Adrenal gland (tissue), 5 donors: ENCODE data around the gene STX8.

Experiments
- POLR2A ChIP-seq, 2 donors: fragments of 450-650 bp; IDR thresholded peaks; one replicate each; pipeline ENCODE4 v1.6.1; 2017; ENCODE audit warnings: antibody characterized with exemption in 2 of 2, mild to moderate bottlenecking in 2 of 2, moderate library complexity in 1 of 2
- TF ChIP-seq, protein P1 (sequence below), 6 experiments: fragments of 450-650 bp in 4 of 6; fragments of 200-600 bp in 2 of 6; sonication (generic) in 1 of 6; IDR thresholded peaks; 1 replicate in 5 of 6; 2 replicates in 1 of 6; pipeline versions ENCODE4 v1.5.1 to v1.8.0; 2016 to 2021; ENCODE audit warnings: antibody characterized with exemption in 6 of 6, mild to moderate bottlenecking in 2 of 6, moderate library complexity in 1 of 6
- donor health status: DM: no; HTN: no; CAD: no.

- TF ChIP-seq, protein P1, sequence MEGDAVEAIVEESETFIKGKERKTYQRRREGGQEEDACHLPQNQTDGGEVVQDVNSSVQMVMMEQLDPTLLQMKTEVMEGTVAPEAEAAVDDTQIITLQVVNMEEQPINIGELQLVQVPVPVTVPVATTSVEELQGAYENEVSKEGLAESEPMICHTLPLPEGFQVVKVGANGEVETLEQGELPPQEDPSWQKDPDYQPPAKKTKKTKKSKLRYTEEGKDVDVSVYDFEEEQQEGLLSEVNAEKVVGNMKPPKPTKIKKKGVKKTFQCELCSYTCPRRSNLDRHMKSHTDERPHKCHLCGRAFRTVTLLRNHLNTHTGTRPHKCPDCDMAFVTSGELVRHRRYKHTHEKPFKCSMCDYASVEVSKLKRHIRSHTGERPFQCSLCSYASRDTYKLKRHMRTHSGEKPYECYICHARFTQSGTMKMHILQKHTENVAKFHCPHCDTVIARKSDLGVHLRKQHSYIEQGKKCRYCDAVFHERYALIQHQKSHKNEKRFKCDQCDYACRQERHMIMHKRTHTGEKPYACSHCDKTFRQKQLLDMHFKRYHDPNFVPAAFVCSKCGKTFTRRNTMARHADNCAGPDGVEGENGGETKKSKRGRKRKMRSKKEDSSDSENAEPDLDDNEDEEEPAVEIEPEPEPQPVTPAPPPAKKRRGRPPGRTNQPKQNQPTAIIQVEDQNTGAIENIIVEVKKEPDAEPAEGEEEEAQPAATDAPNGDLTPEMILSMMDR (IDR thresholded peaks at IDR 0.05) = no peak
- no peak for TF ChIP-seq POLR2A (IDR thresholded peaks at IDR 0.05)
Observed at GRCh38 chr17:9436630-9437029, 139.0 kb downstream of the STX8 start.
